DOHH2 (cell line): ENCODE measurements around the gene SLC8A1.

Experiments used
- CTCF ChIP-seq: fragments of 200-600 bp; sonication (generic); IDR thresholded peaks from one replicate; pipeline ENCODE4 v1.5.1; 2014; ENCODE audit warnings: antibody characterized with exemption, mild to moderate bottlenecking, low read depth, low read length; ENCODE audit not compliant: poor library complexity, severe bottlenecking
- EZH2phosphoT487 ChIP-seq: fragments of 200-600 bp; sonication (generic); IDR thresholded peaks from 2 replicates; pipeline ENCODE4 v1.6.1; 2017; ENCODE audit warnings: borderline replicate concordance, mild to moderate bottlenecking, antibody characterized with exemption, low read length, moderate library complexity, mixed read lengths

GRCh38 chr2:40317761-40318160 lies 134.1 kb downstream of the SLC8A1 start:
- TF ChIP-seq CTCF (no peak), EZH2phosphoT487 (no peak)
